NK-92 treated with Interleukin-12 subunit alpha and Interleukin-12 subunit beta, amount 100 ng/mL, for 24 hours (cell line): ENCODE data around the gene SLC24A4.
A peak's percentile ranks its signal among the peaks of the same experiment; 100 is the strongest.

Experiments used
- DNase-seq: peaks from one replicate; lab custom pipeline; 2025; lab: John Stamatoyannopoulos, UW

Gene SLC24A4

GRCh38 chr14:92437729-92438285, 114.8 kb downstream of the SLC24A4 start:
- DNase-seq: no peak

- DNase-seq: no peak
These were observed 116.8 kb downstream of the SLC24A4 start for GRCh38 chr14:92439537-92440344.

- DNase-seq: no peak
These were observed 117.5 kb downstream of the SLC24A4 start for GRCh38 chr14:92440345-92441003.

GRCh38 chr14:92441751-92442504, 119.0 kb downstream of the SLC24A4 start:
- peak; percentile 36 for DNase-seq

GRCh38 chr14:92443167-92443566, 120.2 kb downstream of the SLC24A4 start:
- no peak for DNase-seq

- DNase-seq: no peak
These were observed 120.8 kb downstream of the SLC24A4 start for GRCh38 chr14:92443741-92444140.

GRCh38 chr14:92446771-92447170, 123.8 kb downstream of the SLC24A4 start:
- no peak for DNase-seq

- no peak for DNase-seq
These were observed 124.6 kb downstream of the SLC24A4 start for GRCh38 chr14:92447416-92448197.

GRCh38 chr14:92448786-92449185, 125.8 kb downstream of the SLC24A4 start:
- DNase-seq: no peak

GRCh38 chr14:92449404-92450181, 126.6 kb downstream of the SLC24A4 start:
- DNase-seq: no peak

GRCh38 chr14:92450351-92451070, 127.5 kb downstream of the SLC24A4 start:
- no peak for DNase-seq

- DNase-seq: no peak
These were observed 128.3 kb downstream of the SLC24A4 start for GRCh38 chr14:92451245-92451644.

- no peak for DNase-seq
These were observed 128.8 kb downstream of the SLC24A4 start for GRCh38 chr14:92451755-92452154.

- no peak for DNase-seq
These were observed 129.5 kb downstream of the SLC24A4 start for GRCh38 chr14:92452471-92452870.

- no peak for DNase-seq
These were observed 130.7 kb downstream of the SLC24A4 start for GRCh38 chr14:92453691-92454090.

GRCh38 chr14:92455231-92455630, 132.3 kb downstream of the SLC24A4 start:
- no peak for DNase-seq

- DNase-seq: peak; percentile 42
These were observed 133.4 kb downstream of the SLC24A4 start for GRCh38 chr14:92456215-92457015.

- DNase-seq: no peak
These were observed 134.1 kb downstream of the SLC24A4 start for GRCh38 chr14:92457016-92457565.
